WTC11 (cell line): ENCODE data around the gene SLC2A9. TPM values are rescaled to one million over a fixed set of nuclear protein-coding genes. Genes with fewer than 3 reads are reported as not detected.

Experiments
- ATAC-seq: fragments of 200-7000 bp; cut with Tn5 transposase; 2 replicates; pipeline ENCODE4 v1.10.0; 2021; ENCODE audit warnings: mild to moderate bottlenecking, moderate library complexity
- CTCF ChIA-PET: fragments of 300-600 bp; sonication (Branson Sonifier 250); formaldehyde crosslinking; loops from one replicate; lab custom pipeline; 2021; ENCODE audit warnings: antibody characterized with exemption; lab: Charles Lee
- POLR2A ChIA-PET: fragments of 350-600 bp; sonication (Branson Sonifier 250); formaldehyde crosslinking; loops from one replicate; lab custom pipeline; 2021; ENCODE audit warnings: antibody characterized with exemption; lab: Charles Lee
- DNase-seq: peaks from one replicate; pipeline ENCODE4 v3.0.0; 2021; ENCODE audit warnings: low spot score
- H3K27ac Mint-ChIP-seq: 2 replicates; pipeline ENCODE4 v1.8.0; 2021; ENCODE audit warnings: mixed read lengths
- H3K27me3 Mint-ChIP-seq: 2 replicates; pipeline ENCODE4 v1.8.0; 2021; ENCODE audit warnings: low read depth, mild to moderate bottlenecking, moderate library complexity, mixed read lengths
- H3K36me3 Mint-ChIP-seq: 2 replicates; pipeline ENCODE4 v1.8.0; 2021; ENCODE audit warnings: mixed read lengths
- H3K4me1 Mint-ChIP-seq: 2 replicates; pipeline ENCODE4 v1.8.0; 2022; ENCODE audit warnings: mixed read lengths
- H3K4me3 Mint-ChIP-seq: 2 replicates; pipeline ENCODE4 v1.8.0; 2021; ENCODE audit warnings: mild to moderate bottlenecking, moderate library complexity, mixed read lengths
- H3K9me3 Mint-ChIP-seq: 2 replicates; pipeline ENCODE4 v1.8.0; 2021; ENCODE audit warnings: mixed read lengths
- ELF4 ChIP-seq: sonication (generic); formaldehyde crosslinking; IDR thresholded peaks from 2 replicates; pipeline ENCODE4 v1.8.1; 2022; ENCODE audit warnings: low read depth, mild to moderate bottlenecking, moderate library complexity, missing genetic modification reagents
- FOXP4 ChIP-seq: sonication (generic); formaldehyde crosslinking; IDR thresholded peaks from 2 replicates; pipeline ENCODE4 v1.8.0; 2022; ENCODE audit warnings: mild to moderate bottlenecking, missing genetic modification reagents
- GTF2I ChIP-seq: fragments of 250-450 bp; sonication (Bioruptor Pico); conservative IDR thresholded peaks from 2 replicates; pipeline ENCODE4 v1.4.0; 2021; ENCODE audit warnings: mild to moderate bottlenecking
- HMGA2 ChIP-seq: fragments of 250-450 bp; sonication (Bioruptor Pico); IDR thresholded peaks from 2 replicates; pipeline ENCODE4 v1.4.0; 2021; ENCODE audit warnings: mild to moderate bottlenecking, moderate library complexity
- IRF1 ChIP-seq: sonication (generic); formaldehyde crosslinking; IDR thresholded peaks from 2 replicates; pipeline ENCODE4 v1.8.0; 2023; ENCODE audit warnings: missing genetic modification reagents
- NFE2L1 ChIP-seq: sonication (generic); formaldehyde crosslinking; IDR thresholded peaks from 2 replicates; pipeline ENCODE4 v1.8.1; 2023; ENCODE audit warnings: missing genetic modification reagents
- RELA ChIP-seq: sonication (generic); formaldehyde crosslinking; IDR thresholded peaks from 2 replicates; pipeline ENCODE4 v1.8.1; 2022; ENCODE audit warnings: missing genetic modification reagents, mild to moderate bottlenecking, borderline replicate concordance
- STAT6 ChIP-seq: sonication (generic); formaldehyde crosslinking; conservative IDR thresholded peaks from 2 replicates; pipeline ENCODE4 v1.8.1; 2023; ENCODE audit warnings: mild to moderate bottlenecking, low read depth, missing genetic modification reagents, moderate library complexity
- ZMAT4 ChIP-seq: fragments of 250-450 bp; sonication (Bioruptor Pico); IDR thresholded peaks from 2 replicates; pipeline ENCODE4 v1.9.0; 2021; ENCODE audit warnings: mild to moderate bottlenecking
- ZNF138 ChIP-seq: sonication (generic); formaldehyde crosslinking; conservative IDR thresholded peaks from 2 replicates; pipeline ENCODE4 v1.8.1; 2022; ENCODE audit warnings: mild to moderate bottlenecking, moderate library complexity, missing genetic modification reagents
- ZNF532 ChIP-seq: fragments of 250-450 bp; sonication (Bioruptor Pico); IDR thresholded peaks from 2 replicates; pipeline ENCODE4 v1.9.0; 2021; ENCODE audit warnings: mild to moderate bottlenecking, borderline replicate concordance
- ZNF671 ChIP-seq: fragments of 250-450 bp; sonication (Bioruptor Pico); IDR thresholded peaks from 2 replicates; pipeline ENCODE4 v1.8.0; 2021; ENCODE audit warnings: mild to moderate bottlenecking
- total RNA-seq: library from RNA; stranded (reverse); gene quantifications from 3 replicates; pipeline ENCODE4 v1.2.3, GENCODE V29; 2021
- TF ChIP-seq, protein P1 (sequence below): fragments of 250-450 bp; sonication (Bioruptor Pico); IDR thresholded peaks from 2 replicates; pipeline ENCODE4 v2.1.2; 2022; ENCODE audit warnings: mild to moderate bottlenecking, moderate library complexity
- TF ChIP-seq, protein P2 (sequence below): sonication (generic); formaldehyde crosslinking; IDR thresholded peaks from 2 replicates; pipeline ENCODE4 v1.8.1; 2023; ENCODE audit warnings: mild to moderate bottlenecking, moderate library complexity, missing genetic modification reagents
- TF ChIP-seq, protein P3 (sequence below): fragments of 250-450 bp; sonication (Bioruptor Pico); conservative IDR thresholded peaks from 2 replicates; pipeline ENCODE4 v1.9.0; 2021; ENCODE audit warnings: mild to moderate bottlenecking

Gene SLC2A9
- total RNA-seq, 1 experiment from 2014 or later = not detected

- TF ChIP-seq, protein P1, sequence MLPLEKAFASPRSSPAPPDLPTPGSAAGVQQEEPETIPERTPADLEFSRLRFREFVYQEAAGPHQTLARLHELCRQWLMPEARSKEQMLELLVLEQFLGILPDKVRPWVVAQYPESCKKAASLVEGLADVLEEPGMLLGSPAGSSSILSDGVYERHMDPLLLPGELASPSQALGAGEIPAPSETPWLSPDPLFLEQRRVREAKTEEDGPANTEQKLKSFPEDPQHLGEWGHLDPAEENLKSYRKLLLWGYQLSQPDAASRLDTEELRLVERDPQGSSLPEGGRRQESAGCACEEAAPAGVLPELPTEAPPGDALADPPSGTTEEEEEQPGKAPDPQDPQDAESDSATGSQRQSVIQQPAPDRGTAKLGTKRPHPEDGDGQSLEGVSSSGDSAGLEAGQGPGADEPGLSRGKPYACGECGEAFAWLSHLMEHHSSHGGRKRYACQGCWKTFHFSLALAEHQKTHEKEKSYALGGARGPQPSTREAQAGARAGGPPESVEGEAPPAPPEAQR (CRISPR knock-in tag) = no peak
- TF ChIP-seq RELA (CRISPR knock-in tag) (no peak), FOXP4 (CRISPR knock-in tag) (no peak)
These were observed 185.9 kb downstream of the SLC2A9 start (continued) for GRCh38 chr4:9835430-9835829.

DNA sequence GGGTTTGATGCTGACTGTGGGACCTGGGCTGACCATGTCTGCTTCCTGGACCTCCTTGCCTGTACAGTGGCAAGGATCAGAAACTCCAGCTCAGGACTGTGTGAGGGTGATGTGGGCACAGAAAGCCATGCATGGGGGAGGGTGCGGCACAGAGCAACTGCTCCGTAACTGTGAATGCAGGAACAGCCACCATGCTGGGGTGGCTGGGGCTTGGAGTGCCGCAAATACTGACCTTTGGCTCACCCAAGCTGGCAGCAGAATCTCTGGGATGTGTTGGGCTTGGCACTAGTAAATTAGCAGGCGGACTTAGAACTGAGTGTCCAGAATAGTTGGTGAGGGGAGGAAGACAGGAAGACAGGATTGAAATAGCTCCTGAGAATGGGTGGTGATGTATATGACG lies 187.9 kb downstream of the SLC2A9 start:
- DNase-seq = no peak
- ATAC-seq = no peak
- POLR2A ChIA-PET = no interaction called here
- Mint-ChIP-seq H3K27me3 (peaks cover 2% of the 10 kb centered on the region; the same call in 1 of the 2 replicates), H3K4me1 (peaks cover 6% of the 10 kb centered on the region), H3K27ac (no peak overlapping the region), H3K9me3 (peaks cover 6% of the 10 kb centered on the region), H3K4me3 (no peak overlapping the region), H3K36me3 (no peaks in the 10 kb centered on the region)
- CTCF ChIA-PET = no interaction called here
- no peak for TF ChIP-seq GTF2I (CRISPR knock-in tag)
- TF ChIP-seq ELF4 = no peak
- TF ChIP-seq ZNF532 (CRISPR knock-in tag) = no peak
- TF ChIP-seq NFE2L1 = no peak
- TF ChIP-seq, protein P2, sequence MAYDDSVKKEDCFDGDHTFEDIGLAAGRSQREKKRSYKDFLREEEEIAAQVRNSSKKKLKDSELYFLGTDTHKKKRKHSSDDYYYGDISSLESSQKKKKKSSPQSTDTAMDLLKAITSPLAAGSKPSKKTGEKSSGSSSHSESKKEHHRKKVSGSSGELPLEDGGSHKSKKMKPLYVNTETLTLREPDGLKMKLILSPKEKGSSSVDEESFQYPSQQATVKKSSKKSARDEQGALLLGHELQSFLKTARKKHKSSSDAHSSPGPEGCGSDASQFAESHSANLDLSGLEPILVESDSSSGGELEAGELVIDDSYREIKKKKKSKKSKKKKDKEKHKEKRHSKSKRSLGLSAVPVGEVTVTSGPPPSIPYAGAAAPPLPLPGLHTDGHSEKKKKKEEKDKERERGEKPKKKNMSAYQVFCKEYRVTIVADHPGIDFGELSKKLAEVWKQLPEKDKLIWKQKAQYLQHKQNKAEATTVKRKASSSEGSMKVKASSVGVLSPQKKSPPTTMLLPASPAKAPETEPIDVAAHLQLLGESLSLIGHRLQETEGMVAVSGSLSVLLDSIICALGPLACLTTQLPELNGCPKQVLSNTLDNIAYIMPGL (CRISPR knock-in tag) = no peak
- TF ChIP-seq RELA (CRISPR knock-in tag) = no peak
- TF ChIP-seq ZNF138 (CRISPR knock-in tag) = no peak
- no peak for TF ChIP-seq STAT6 (CRISPR knock-in tag)
- no peak for TF ChIP-seq ZNF671 (CRISPR knock-in tag)
- TF ChIP-seq, protein P3, sequence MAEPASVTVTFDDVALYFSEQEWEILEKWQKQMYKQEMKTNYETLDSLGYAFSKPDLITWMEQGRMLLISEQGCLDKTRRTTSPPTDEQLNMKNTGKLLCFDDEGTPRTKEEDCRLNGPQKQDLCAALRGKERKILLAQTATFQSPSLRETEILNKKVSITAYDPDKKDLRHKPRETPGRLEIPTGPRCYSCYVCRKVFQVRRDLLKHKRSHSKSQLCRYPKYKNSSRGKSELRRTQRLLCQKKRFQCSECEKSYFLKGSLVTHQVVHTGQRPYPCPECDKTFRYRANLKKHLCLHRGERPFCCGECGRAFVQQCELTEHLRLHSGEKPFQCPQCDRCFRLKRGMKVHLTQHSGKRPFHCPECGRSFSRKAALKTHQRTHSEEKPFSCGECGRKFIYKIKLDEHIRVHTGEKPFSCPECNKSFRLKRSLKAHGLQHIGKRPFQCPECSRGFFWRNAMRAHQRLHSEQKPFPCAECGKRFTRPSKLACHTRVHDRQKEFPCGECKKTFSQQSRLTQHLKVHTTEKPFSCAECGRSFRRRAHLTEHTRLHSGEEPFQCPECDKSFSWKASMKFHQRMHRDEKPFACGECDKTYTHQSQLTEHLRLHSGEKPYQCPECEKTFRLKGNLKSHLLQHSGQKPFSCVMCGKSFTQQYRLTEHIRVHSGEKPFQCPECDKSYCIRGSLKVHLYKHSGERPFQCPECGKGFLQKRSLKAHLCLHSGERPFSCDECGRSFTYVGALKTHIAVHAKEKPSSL = no peak
- no peak for TF ChIP-seq IRF1 (CRISPR knock-in tag)
- no peak for TF ChIP-seq HMGA2 (CRISPR knock-in tag)
- no peak for TF ChIP-seq ZMAT4
